HPDE6-E6E7 (cell line): ENCODE data around the gene ADAM22.

Experiments used
- DNase-seq: peaks from one replicate; pipeline ENCODE4 v3.0.0; 2011; ENCODE audit warnings: missing footprints; ENCODE audit errors: extremely low spot score

The ADAM22 gene

GRCh38 chr7:88167223-88167622 lies 233.2 kb downstream of the ADAM22 start:
- no peak for DNase-seq

- no peak for DNase-seq
Measured at GRCh38 chr7:88167721-88168120, 233.7 kb downstream of the ADAM22 start.

- DNase-seq: no peak
Measured at GRCh38 chr7:88169717-88170320, 235.8 kb downstream of the ADAM22 start.

- DNase-seq: no peak
Measured at GRCh38 chr7:88172842-88173241, 238.8 kb downstream of the ADAM22 start.

GRCh38 chr7:88176190-88176589 lies 242.1 kb downstream of the ADAM22 start:
- DNase-seq: no peak

GRCh38 chr7:88183051-88183450 lies 249.0 kb downstream of the ADAM22 start:
- no peak for DNase-seq

GRCh38 chr7:88184848-88185304 lies 250.8 kb downstream of the ADAM22 start:
- DNase-seq: peak; percentile 51

GRCh38 chr7:88185650-88186049 lies 251.6 kb downstream of the ADAM22 start:
- no peak for DNase-seq

GRCh38 chr7:88191911-88192310 lies 257.9 kb downstream of the ADAM22 start:
- DNase-seq: no peak

GRCh38 chr7:88200261-88200660 lies 266.2 kb downstream of the ADAM22 start:
- DNase-seq: no peak

- no peak for DNase-seq
Measured at GRCh38 chr7:88200789-88201188, 266.7 kb downstream of the ADAM22 start.

GRCh38 chr7:88201305-88201704 lies 267.3 kb downstream of the ADAM22 start:
- DNase-seq: no peak

GRCh38 chr7:88202278-88202677 lies 268.2 kb downstream of the ADAM22 start:
- DNase-seq: no peak

GRCh38 chr7:88202799-88203198 lies 268.7 kb downstream of the ADAM22 start:
- DNase-seq: no peak

- no peak for DNase-seq
Measured at GRCh38 chr7:88203401-88203800, 269.4 kb downstream of the ADAM22 start.

GRCh38 chr7:88204525-88205110 lies 270.6 kb downstream of the ADAM22 start:
- no peak for DNase-seq

- DNase-seq: no peak
Measured at GRCh38 chr7:88205179-88205578, 271.1 kb downstream of the ADAM22 start.

- no peak for DNase-seq
Measured at GRCh38 chr7:88206254-88206653, 272.2 kb downstream of the ADAM22 start.

GRCh38 chr7:88208521-88208920 lies 274.5 kb downstream of the ADAM22 start:
- no peak for DNase-seq

GRCh38 chr7:88212918-88213317 lies 278.9 kb downstream of the ADAM22 start:
- no peak for DNase-seq

GRCh38 chr7:88214456-88214855 lies 280.4 kb downstream of the ADAM22 start:
- no peak for DNase-seq

GRCh38 chr7:88215295-88215694 lies 281.2 kb downstream of the ADAM22 start:
- no peak for DNase-seq

GRCh38 chr7:88216276-88216675 lies 282.2 kb downstream of the ADAM22 start:
- no peak for DNase-seq
